PC-9 (cell line): ENCODE results near the gene CPLX4. TPM values are rescaled to one million over a fixed set of nuclear protein-coding genes. Genes with fewer than 3 reads are reported as not detected.

Source experiments
- BruUV-seq: library from RNA; stranded (reverse); fragments of 400-500 nt; replicated peaks from 2 replicates; lab custom pipeline; 2021; lab: Mats Ljungman, UMichigan
- CTCF ChIA-PET: fragments of 300-600 bp; sonication (Branson Sonifier 250); formaldehyde crosslinking; loops from one replicate; lab custom pipeline; 2022; ENCODE audit warnings: antibody characterized with exemption; lab: Charles Lee
- POLR2A ChIA-PET: fragments of 300-600 bp; sonication (Branson Sonifier 250); formaldehyde crosslinking; loops from one replicate; lab custom pipeline; 2022; ENCODE audit warnings: antibody characterized with exemption; ENCODE audit not compliant: unreplicated experiment; lab: Charles Lee
- DNase-seq, 2 experiments: peaks; one replicate each; pipeline versions ENCODE4 v3.0.0 to v3.0.0-alpha.2; 2015 to 2022; ENCODE audit warnings: mixed read lengths in 1 of 2
- H2AFZ ChIP-seq: fragments of 200-600 bp; sonication (generic); 2 replicates; pipeline ENCODE4 v1.8.1; 2017; ENCODE audit warnings: antibody characterized with exemption
- H3F3A ChIP-seq: fragments of 200-600 bp; sonication (generic); 2 replicates; pipeline ENCODE4 v1.8.1; 2017; ENCODE audit warnings: antibody characterized with exemption, mild to moderate bottlenecking, low read depth; ENCODE audit not compliant: insufficient read depth
- H3K27ac ChIP-seq: fragments of 200-600 bp; sonication (generic); 2 replicates; pipeline ENCODE4 v1.6.1; 2016; ENCODE audit warnings: mixed run types
- H3K27me3 ChIP-seq: fragments of 200-600 bp; sonication (generic); 2 replicates; pipeline ENCODE4 v1.6.1; 2016; ENCODE audit warnings: low read depth, mixed run types; ENCODE audit not compliant: insufficient read depth
- H3K36me3 ChIP-seq: fragments of 200-600 bp; sonication (generic); 2 replicates; pipeline ENCODE4 v1.6.1; 2016; ENCODE audit warnings: low read depth, mixed run types
- H3K4me1 ChIP-seq: fragments of 200-600 bp; sonication (generic); replicated peaks from 2 replicates; pipeline ENCODE4 v1.6.1; 2016; ENCODE audit warnings: mixed run types; ENCODE audit not compliant: insufficient read depth
- H3K4me2 ChIP-seq: fragments of 200-600 bp; sonication (generic); 2 replicates; pipeline ENCODE4 v1.6.1; 2017; ENCODE audit warnings: mixed run types
- H3K4me3 ChIP-seq: fragments of 200-600 bp; sonication (generic); 2 replicates; pipeline ENCODE4 v1.6.1; 2016; ENCODE audit warnings: mixed run types
- H3K79me2 ChIP-seq: fragments of 200-600 bp; sonication (generic); 2 replicates; pipeline ENCODE4 v1.6.1; 2017; ENCODE audit warnings: low read depth, mixed run types
- H3K9me2 ChIP-seq: fragments of 200-600 bp; sonication (generic); 2 replicates; pipeline ENCODE4 v1.8.1; 2017; ENCODE audit warnings: mild to moderate bottlenecking; ENCODE audit not compliant: insufficient read depth
- H3K9me3 ChIP-seq: fragments of 200-600 bp; sonication (generic); 2 replicates; pipeline ENCODE4 v1.8.1; 2016; ENCODE audit warnings: low read depth; ENCODE audit not compliant: insufficient read depth
- H4K20me1 ChIP-seq: fragments of 200-600 bp; sonication (generic); 2 replicates; pipeline ENCODE4 v1.8.1; 2017; ENCODE audit not compliant: insufficient read depth
- CTCF ChIP-seq: fragments of 200-600 bp; sonication (generic); conservative IDR thresholded peaks from 2 replicates; pipeline ENCODE4 v1.6.1; 2017; ENCODE audit warnings: mixed run types, antibody characterized with exemption, mild to moderate bottlenecking, moderate library complexity
- EZH2 ChIP-seq: fragments of 200-600 bp; sonication (generic); IDR thresholded peaks from 2 replicates; pipeline ENCODE4 v1.8.0; 2017; ENCODE audit warnings: antibody characterized with exemption, low read depth
- intact Hi-C: fragments of 100-400 bp; cut with micrococcal nuclease; formaldehyde crosslinking; loops from one replicate; pipeline ENCODE4 v1.10.0; 2022; ENCODE audit not compliant: unreplicated experiment
- total RNA-seq: library from RNA; stranded (reverse); gene quantifications from 2 replicates; pipeline ENCODE4 v1.2.3, GENCODE V29; 2021

Gene CPLX4
- total RNA-seq, 1 experiment from 2014 or later, result not detected

- no peaks in the 10 kb centered on the region for H3K36me3 ChIP-seq
- H3K27me3 ChIP-seq, result no peaks in the 10 kb centered on the region
- intact Hi-C loops, result no loop called here
- no peak within 1 kb of the TSS for H3K4me3 ChIP-seq
- POLR2A ChIA-PET, result no interaction called here
- H3F3A ChIP-seq, result no peaks in the 10 kb centered on the region
- no peak within 1 kb of the TSS for H2AFZ ChIP-seq
- H3K4me1 ChIP-seq, result no peaks in the 10 kb centered on the region
- H3K4me2 ChIP-seq, result no peak within 1 kb of the TSS
- H3K9me3 ChIP-seq, result no peaks in the 10 kb centered on the region
- TF ChIP-seq CTCF (no peak), EZH2 (no peak)
- H3K9me2 ChIP-seq, result no peaks in the 10 kb centered on the region
- no peaks in the 10 kb centered on the region for H3K79me2 ChIP-seq
- CTCF ChIA-PET, result no interaction called here
- no peaks in the 10 kb centered on the region for H4K20me1 ChIP-seq
- DNase-seq, result no peak
- no TSS peak for BruUV-seq
- H3K27ac ChIP-seq, result no peak within 1 kb of the TSS
These were observed 45.3 kb downstream of the CPLX4 start, which contains the start of gene RAX for GRCh38 chr18:59272891-59273758. RAX (minus strand) TSS chr18:59273454; CDS start chr18:59273206, 248 bp downstream.

GRCh38 chr18:59272221-59272888, 46.1 kb downstream of the CPLX4 start:
- H3K4me1 ChIP-seq, result no peaks in the 10 kb centered on the region
- H3K9me3 ChIP-seq, result no peaks in the 10 kb centered on the region
- TF ChIP-seq CTCF (no peak), EZH2 (no peak)
- no peaks in the 10 kb centered on the region for H3K36me3 ChIP-seq
- H3K27ac ChIP-seq, result no peak overlapping the region
- no peak overlapping the region for H3K4me2 ChIP-seq
- no peak overlapping the region for H2AFZ ChIP-seq
- ChIA-PET CTCF (no interaction called here), POLR2A (no interaction called here)
- BruUV-seq, result no TSS peak
- no peaks in the 10 kb centered on the region for H3K79me2 ChIP-seq
- no peak overlapping the region for H3K4me3 ChIP-seq
- no peak for DNase-seq
- no peaks in the 10 kb centered on the region for H3K9me2 ChIP-seq
- H4K20me1 ChIP-seq, result no peaks in the 10 kb centered on the region
- H3F3A ChIP-seq, result no peaks in the 10 kb centered on the region
- intact Hi-C loops, result no loop called here
- H3K27me3 ChIP-seq, result no peaks in the 10 kb centered on the region

GRCh38 chr18:59271606-59272220, 46.7 kb downstream of the CPLX4 start:
- intact Hi-C loops, result no loop called here
- H3K27ac ChIP-seq, result no peak overlapping the region
- no peaks in the 10 kb centered on the region for H3K4me1 ChIP-seq
- no TSS peak for BruUV-seq
- no peaks in the 10 kb centered on the region for H4K20me1 ChIP-seq
- no peaks in the 10 kb centered on the region for H3F3A ChIP-seq
- no peak overlapping the region for H2AFZ ChIP-seq
- no peak for TF ChIP-seq CTCF
- TF ChIP-seq EZH2, result no peak
- no peaks in the 10 kb centered on the region for H3K9me3 ChIP-seq
- no peaks in the 10 kb centered on the region for H3K36me3 ChIP-seq
- H3K79me2 ChIP-seq, result no peaks in the 10 kb centered on the region
- H3K27me3 ChIP-seq, result no peaks in the 10 kb centered on the region
- ChIA-PET CTCF (no interaction called here), POLR2A (no interaction called here)
- DNase-seq, result no peak
- H3K4me3 ChIP-seq, result no peak overlapping the region
- H3K9me2 ChIP-seq, result no peaks in the 10 kb centered on the region
- H3K4me2 ChIP-seq, result no peak overlapping the region
